ENCODE measurements around the gene GCM1.
A peak's percentile ranks its signal among the peaks of the same experiment; 100 is the strongest.
"Not testable (repeated sequence)": the region's sequence is repeated elsewhere in the genome, so short reads cannot be mapped to it uniquely, and the experiment has no call there.

The GCM1 gene

DNA sequence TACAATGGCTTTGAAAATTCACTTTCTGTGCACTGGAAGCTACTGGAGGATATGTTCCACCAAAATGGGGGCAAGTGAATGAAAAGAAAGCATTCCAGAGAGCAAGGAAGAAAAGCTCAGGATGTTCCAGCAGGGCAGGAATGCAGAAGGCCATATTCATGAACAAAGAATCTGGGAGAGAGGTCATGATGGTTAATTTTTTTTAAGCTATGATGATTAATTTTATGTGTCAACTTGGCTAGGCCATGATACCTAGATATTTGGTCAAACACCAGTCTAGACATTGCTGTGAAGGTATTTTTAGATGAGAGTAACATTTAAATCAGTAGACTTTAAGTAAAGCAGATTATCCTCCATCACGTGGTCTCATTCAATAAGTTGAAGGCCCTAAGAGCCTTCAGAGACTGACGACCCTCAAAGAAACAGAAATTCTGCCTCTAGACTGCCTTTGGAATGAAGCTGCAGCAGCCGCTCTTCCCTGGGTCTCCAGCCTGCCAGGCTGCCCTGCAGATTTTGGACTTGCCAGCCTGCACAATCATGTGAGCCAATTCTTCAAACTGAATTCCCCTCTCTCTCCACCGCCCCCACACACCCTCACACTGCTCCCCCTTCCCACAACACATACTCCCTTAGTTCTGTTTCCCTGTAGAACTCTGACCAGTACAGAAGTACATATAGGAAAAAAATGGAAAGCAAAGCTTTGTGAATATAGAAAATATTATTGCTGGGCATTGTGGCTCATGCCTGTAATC lies 20.1 kb upstream of the GCM1 start:
- Histone ChIP-seq H3K36me3 (ENCODE audit: insufficient read depth, low read length) (no peaks in the 10 kb centered on the region), H3K4me3 (ENCODE audit: low read length) (no peak overlapping the region), H3K9me3 (ENCODE audit: low read length) (no peaks in the 10 kb centered on the region), H2AFZ (ENCODE audit: low read depth, low read length) (peak overlapping the region; percentile 26), H3K4me1 (ENCODE audit: insufficient read depth, low read length) (peaks cover 7% of the 10 kb centered on the region), H3K27me3 (ENCODE audit: insufficient read depth, low read length) (no peaks in the 10 kb centered on the region)

GRCh38 chr6:53165293-53165692 lies 16.7 kb upstream of the GCM1 start:
- Histone ChIP-seq H3K4me3 (ENCODE audit: low read length) (no peak overlapping the region), H3K4me1 (ENCODE audit: insufficient read depth, low read length) (peaks cover 7% of the 10 kb centered on the region), H3K36me3 (ENCODE audit: insufficient read depth, low read length) (no peaks in the 10 kb centered on the region), H3K9me3 (ENCODE audit: low read length) (no peaks in the 10 kb centered on the region), H3K27me3 (ENCODE audit: insufficient read depth, low read length) (no peaks in the 10 kb centered on the region), H2AFZ (ENCODE audit: low read depth, low read length) (no peak overlapping the region)

GRCh38 chr6:53162606-53163005 lies 14.0 kb upstream of the GCM1 start:
- H3K4me3 ChIP-seq (ENCODE audit: low read length), result no peak overlapping the region
- no peak overlapping the region for H2AFZ ChIP-seq (ENCODE audit: low read depth, low read length)
- H3K9me3 ChIP-seq (ENCODE audit: low read length), result no peaks in the 10 kb centered on the region
- no peaks in the 10 kb centered on the region for H3K36me3 ChIP-seq (ENCODE audit: insufficient read depth, low read length)
- no peaks in the 10 kb centered on the region for H3K4me1 ChIP-seq (ENCODE audit: insufficient read depth, low read length)
- H3K27me3 ChIP-seq (ENCODE audit: insufficient read depth, low read length), result no peaks in the 10 kb centered on the region

DNA sequence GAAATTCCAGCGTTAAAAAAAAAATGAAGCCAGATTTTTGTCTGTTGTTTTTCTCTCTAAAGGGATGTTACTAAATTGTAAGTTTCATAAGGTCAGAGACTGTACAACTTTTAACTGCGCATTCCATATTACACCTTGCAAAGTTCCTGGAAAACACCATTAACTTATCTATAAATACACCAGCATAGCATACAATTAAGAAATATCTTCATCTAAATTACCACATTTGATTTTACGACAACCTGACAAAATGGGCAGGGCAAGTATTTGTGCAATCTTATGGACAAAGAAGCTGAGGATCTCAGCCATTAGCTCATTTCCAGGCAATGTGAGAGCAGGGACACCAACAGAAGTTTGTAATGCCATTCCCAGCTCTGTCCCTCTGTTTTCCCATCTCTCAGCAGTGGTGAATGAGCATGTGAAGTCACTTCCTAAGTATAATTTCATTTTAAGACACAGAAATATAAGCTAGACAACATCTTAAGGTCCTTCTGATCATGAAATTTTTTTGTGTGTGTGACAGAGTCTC lies 12.9 kb upstream of the GCM1 start:
- no peaks in the 10 kb centered on the region for H3K9me3 ChIP-seq (ENCODE audit: low read length)
- no peaks in the 10 kb centered on the region for H3K27me3 ChIP-seq (ENCODE audit: insufficient read depth, low read length)
- no peak overlapping the region for H2AFZ ChIP-seq (ENCODE audit: low read depth, low read length)
- no peaks in the 10 kb centered on the region for H3K36me3 ChIP-seq (ENCODE audit: insufficient read depth, low read length)
- no peaks in the 10 kb centered on the region for H3K4me1 ChIP-seq (ENCODE audit: insufficient read depth, low read length)
- no peak overlapping the region for H3K4me3 ChIP-seq (ENCODE audit: low read length)

DNA sequence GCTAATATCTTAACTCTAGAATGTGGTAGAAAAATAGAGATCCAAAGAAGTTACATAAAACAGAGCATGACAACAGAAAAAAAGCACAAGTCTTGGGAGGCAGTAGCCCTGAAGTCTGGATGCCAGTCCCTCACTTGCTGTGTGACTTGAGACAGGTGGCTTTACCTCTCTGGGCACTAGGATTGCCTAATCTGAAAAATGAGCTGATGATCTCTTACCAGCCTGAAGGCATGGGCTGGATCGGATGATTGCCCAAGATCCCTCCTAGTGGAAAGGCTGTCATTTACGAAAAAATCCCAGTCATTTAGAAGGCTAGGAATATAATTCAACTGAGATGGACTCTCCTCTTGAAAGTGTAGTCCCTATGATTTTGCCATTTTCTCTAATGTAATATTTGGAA lies 10.9 kb upstream of the GCM1 start:
- no peak overlapping the region for H2AFZ ChIP-seq (ENCODE audit: low read depth, low read length)
- H3K4me1 ChIP-seq (ENCODE audit: insufficient read depth, low read length), result no peaks in the 10 kb centered on the region
- H3K4me3 ChIP-seq (ENCODE audit: low read length), result no peak overlapping the region
- no peaks in the 10 kb centered on the region for H3K36me3 ChIP-seq (ENCODE audit: insufficient read depth, low read length)
- H3K27me3 ChIP-seq (ENCODE audit: insufficient read depth, low read length), result no peaks in the 10 kb centered on the region
- H3K9me3 ChIP-seq (ENCODE audit: low read length), result no peaks in the 10 kb centered on the region

GRCh38 chr6:53158076-53158475 lies 9.4 kb upstream of the GCM1 start:
- not testable (repeated sequence) for H2AFZ ChIP-seq (ENCODE audit: low read depth, low read length); H3K27me3 ChIP-seq (ENCODE audit: insufficient read depth, low read length); H3K4me1 ChIP-seq (ENCODE audit: insufficient read depth, low read length); H3K36me3 ChIP-seq (ENCODE audit: insufficient read depth, low read length); H3K4me3 ChIP-seq (ENCODE audit: low read length); H3K9me3 ChIP-seq (ENCODE audit: low read length)

DNA sequence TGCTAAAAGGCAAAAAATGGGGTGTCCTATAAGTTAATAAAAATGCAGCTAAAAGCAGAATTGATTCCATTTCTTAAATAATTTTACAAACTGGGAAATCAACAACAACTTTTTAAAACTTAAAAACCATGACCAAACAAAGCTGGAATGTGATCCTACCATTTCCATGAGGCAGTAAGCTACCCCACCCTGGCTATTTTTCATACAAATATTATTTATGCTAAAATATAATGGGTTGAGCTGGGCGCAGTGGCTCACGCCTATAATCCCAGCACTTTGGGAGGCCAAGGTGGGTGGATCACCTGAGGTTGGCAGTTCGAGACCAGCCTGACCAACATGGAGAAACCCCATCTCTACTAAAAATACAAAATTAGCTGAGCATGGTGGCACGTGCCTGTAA lies 6.6 kb upstream of the GCM1 start:
- not testable (repeated sequence) for H3K4me3 ChIP-seq (ENCODE audit: low read length); H3K36me3 ChIP-seq (ENCODE audit: insufficient read depth, low read length); H3K27me3 ChIP-seq (ENCODE audit: insufficient read depth, low read length); H3K9me3 ChIP-seq (ENCODE audit: low read length); H3K4me1 ChIP-seq (ENCODE audit: insufficient read depth, low read length); H2AFZ ChIP-seq (ENCODE audit: low read depth, low read length)

DNA sequence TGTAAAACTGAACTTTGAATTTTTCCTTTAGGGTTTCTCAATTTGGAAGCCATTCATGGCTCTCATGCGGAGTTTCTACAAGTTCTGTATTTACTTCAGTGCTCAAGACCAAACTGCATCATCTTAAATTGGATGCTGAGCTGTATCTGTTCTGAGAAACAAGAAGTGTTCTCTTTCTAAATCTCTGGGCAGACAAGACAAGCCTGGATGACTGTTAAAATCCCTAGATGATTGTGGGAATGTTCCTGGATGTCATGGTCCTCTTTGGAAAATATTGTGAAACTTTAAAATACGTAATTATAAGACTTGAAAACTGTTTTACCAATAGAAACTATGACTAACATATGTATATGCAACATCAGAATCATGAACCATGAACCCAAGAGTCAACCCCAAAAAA lies 6.2 kb upstream of the GCM1 start:
- Histone ChIP-seq H3K27me3 (ENCODE audit: insufficient read depth, low read length) (no peaks in the 10 kb centered on the region), H3K36me3 (ENCODE audit: insufficient read depth, low read length) (no peaks in the 10 kb centered on the region), H3K4me1 (ENCODE audit: insufficient read depth, low read length) (no peaks in the 10 kb centered on the region), H3K4me3 (ENCODE audit: low read length) (no peak overlapping the region), H3K9me3 (ENCODE audit: low read length) (no peaks in the 10 kb centered on the region), H2AFZ (ENCODE audit: low read depth, low read length) (no peak overlapping the region)

- Histone ChIP-seq H3K4me1 (ENCODE audit: insufficient read depth, low read length) (no peaks in the 10 kb centered on the region), H3K27me3 (ENCODE audit: insufficient read depth, low read length) (no peaks in the 10 kb centered on the region), H3K4me3 (ENCODE audit: low read length) (no peak overlapping the region), H3K9me3 (ENCODE audit: low read length) (no peaks in the 10 kb centered on the region), H3K36me3 (ENCODE audit: insufficient read depth, low read length) (no peaks in the 10 kb centered on the region), H2AFZ (ENCODE audit: low read depth, low read length) (no peak overlapping the region)
Observed at GRCh38 chr6:53154071-53154470, 5.4 kb upstream of the GCM1 start.

GRCh38 chr6:53152576-53152975 lies 3.9 kb upstream of the GCM1 start:
- H2AFZ ChIP-seq (ENCODE audit: low read depth, low read length), result no peak overlapping the region
- no peak overlapping the region for H3K4me3 ChIP-seq (ENCODE audit: low read length)
- H3K9me3 ChIP-seq (ENCODE audit: low read length), result no peaks in the 10 kb centered on the region
- H3K36me3 ChIP-seq (ENCODE audit: insufficient read depth, low read length), result no peaks in the 10 kb centered on the region
- no peaks in the 10 kb centered on the region for H3K4me1 ChIP-seq (ENCODE audit: insufficient read depth, low read length)
- H3K27me3 ChIP-seq (ENCODE audit: insufficient read depth, low read length), result no peaks in the 10 kb centered on the region

DNA sequence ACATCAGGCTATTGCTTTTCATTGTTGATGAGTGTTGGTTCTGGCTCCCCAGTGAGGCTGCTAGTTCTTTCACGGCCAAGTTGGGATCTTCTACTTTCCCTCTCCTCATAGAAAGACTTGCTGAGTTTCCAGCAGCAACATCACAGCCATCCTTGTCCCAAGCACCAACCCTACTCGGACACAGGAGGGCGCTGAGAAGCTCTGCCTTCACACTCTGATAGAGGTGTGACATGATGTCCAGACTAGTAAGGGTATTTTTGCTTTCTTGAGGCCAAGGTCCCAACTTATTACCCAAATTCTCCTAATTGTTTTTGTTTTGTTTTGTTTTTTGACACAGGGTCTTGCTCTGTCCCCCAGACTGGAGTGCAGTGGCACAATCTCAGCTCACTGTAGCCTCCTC lies 3.0 kb upstream of the GCM1 start:
- H3K4me3 ChIP-seq (ENCODE audit: low read length), result no peak overlapping the region
- no peaks in the 10 kb centered on the region for H3K36me3 ChIP-seq (ENCODE audit: insufficient read depth, low read length)
- H3K9me3 ChIP-seq (ENCODE audit: low read length), result no peaks in the 10 kb centered on the region
- H3K27me3 ChIP-seq (ENCODE audit: insufficient read depth, low read length), result no peaks in the 10 kb centered on the region
- H2AFZ ChIP-seq (ENCODE audit: low read depth, low read length), result no peak overlapping the region
- H3K4me1 ChIP-seq (ENCODE audit: insufficient read depth, low read length), result no peaks in the 10 kb centered on the region

DNA sequence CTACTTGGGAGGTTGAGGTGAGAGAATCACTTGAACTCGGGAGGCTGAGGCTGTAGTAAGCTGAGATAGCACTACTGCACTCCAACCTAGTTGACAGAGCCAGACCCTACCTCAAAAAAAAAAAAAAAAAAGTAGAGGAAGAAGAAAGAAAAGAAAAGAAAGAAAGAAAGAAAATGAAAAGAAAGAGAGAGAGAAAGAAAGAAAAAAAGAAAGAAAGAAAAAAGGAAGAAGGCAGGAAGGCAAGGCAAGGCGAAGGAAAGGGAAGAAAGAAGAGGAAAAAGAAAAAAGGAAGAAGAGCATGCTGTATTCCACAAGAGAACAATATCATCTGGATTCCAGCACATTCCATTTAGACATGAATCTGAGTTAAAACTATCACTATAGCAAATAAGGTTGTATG lies 3.8 kb downstream of the GCM1 start:
- H3K36me3 ChIP-seq (ENCODE audit: insufficient read depth, low read length), result no peaks in the 10 kb centered on the region
- H3K27me3 ChIP-seq (ENCODE audit: insufficient read depth, low read length), result no peaks in the 10 kb centered on the region
- H2AFZ ChIP-seq (ENCODE audit: low read depth, low read length), result no peak overlapping the region
- H3K4me3 ChIP-seq (ENCODE audit: low read length), result no peak overlapping the region
- no peaks in the 10 kb centered on the region for H3K9me3 ChIP-seq (ENCODE audit: low read length)
- H3K4me1 ChIP-seq (ENCODE audit: insufficient read depth, low read length), result no peaks in the 10 kb centered on the region

- Histone ChIP-seq H3K9me3 (ENCODE audit: low read length) (no peaks in the 10 kb centered on the region), H3K4me3 (ENCODE audit: low read length) (no peak overlapping the region), H3K4me1 (ENCODE audit: insufficient read depth, low read length) (no peaks in the 10 kb centered on the region), H3K36me3 (ENCODE audit: insufficient read depth, low read length) (no peaks in the 10 kb centered on the region), H3K27me3 (ENCODE audit: insufficient read depth, low read length) (no peaks in the 10 kb centered on the region), H2AFZ (ENCODE audit: low read depth, low read length) (no peak overlapping the region)
Observed at GRCh38 chr6:53143710-53144109, 4.9 kb downstream of the GCM1 start.

GRCh38 chr6:53142810-53143209 lies 5.8 kb downstream of the GCM1 start:
- H3K27me3 ChIP-seq (ENCODE audit: insufficient read depth, low read length), result no peaks in the 10 kb centered on the region
- H3K4me3 ChIP-seq (ENCODE audit: low read length), result no peak overlapping the region
- no peak overlapping the region for H2AFZ ChIP-seq (ENCODE audit: low read depth, low read length)
- H3K4me1 ChIP-seq (ENCODE audit: insufficient read depth, low read length), result no peaks in the 10 kb centered on the region
- no peaks in the 10 kb centered on the region for H3K36me3 ChIP-seq (ENCODE audit: insufficient read depth, low read length)
- H3K9me3 ChIP-seq (ENCODE audit: low read length), result no peaks in the 10 kb centered on the region
